Measurements from ENCODE around the gene SRGAP2.
"Not testable (repeated sequence)": the region's sequence is repeated elsewhere in the genome, so short reads cannot be mapped to it uniquely, and the experiment has no call there.

GRCh38 chr1:206219514-206220331 is 16.4 kb downstream of the SRGAP2 start:
- TF ChIP-seq SIN3A (IDR thresholded peaks at IDR 0.05; ENCODE audit: borderline replicate concordance, insufficient read depth, low read depth, low read length); CTCF (IDR thresholded peaks at IDR 0.05): not testable (repeated sequence)

Data from Panc1 (cell line).